ENCODE measurements around the gene CAD. TPM values are rescaled to one million over a fixed set of nuclear protein-coding genes. Genes with fewer than 3 reads are reported as not detected.

Gene CAD
- total and polyA plus RNA-seq, 2 donors (not counting 1 experiment from before 2014, with no cell fraction given) = 35.6 to 48.5 TPM

DNA sequence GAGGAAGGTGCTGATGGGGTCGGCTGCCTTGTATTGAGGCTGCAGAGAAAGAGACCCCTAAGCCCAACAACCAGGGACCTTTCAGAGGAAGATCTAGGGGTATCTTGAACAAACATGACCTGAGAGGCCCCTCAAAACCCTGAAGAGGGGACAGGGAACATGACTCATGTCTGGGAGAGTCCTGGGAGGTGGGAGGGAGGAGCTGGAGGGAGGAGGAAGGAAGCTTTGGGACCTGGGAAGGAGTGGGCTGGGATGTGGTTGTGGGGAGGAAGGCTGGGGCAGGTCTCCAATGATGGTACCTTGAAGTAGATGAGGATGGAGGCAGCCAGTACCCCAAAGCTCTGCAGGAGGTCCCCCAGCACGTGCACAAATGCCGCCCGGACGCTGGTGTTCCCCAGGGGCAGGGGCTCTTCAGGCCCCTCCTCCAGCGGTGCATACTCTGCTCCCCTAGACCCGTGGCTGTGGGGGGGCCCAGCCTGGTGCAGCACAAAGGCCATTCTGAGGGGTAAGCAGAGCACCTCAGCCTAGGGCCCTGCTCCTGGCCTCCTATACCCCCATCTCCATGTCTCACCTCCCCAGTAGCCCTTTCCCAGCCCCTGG is 39.8 kb downstream of the CAD start:
- H3K4me1 ChIP-seq (ENCODE audit: control insufficient read depth in 2 of 2, insufficient read depth in 2 of 2, low read length in 2 of 2) = peaks cover 6% of the 10 kb centered on the region in 2 donors
- H3K27me3 ChIP-seq (replicated peaks in 1 of 4; ENCODE audit: control extremely low read depth in 1 of 4, control insufficient read depth in 3 of 4, insufficient read depth in 4 of 4, low read length in 3 of 4) = peaks cover 0 to 72% (median 24%) of the 10 kb centered on the region in 4 experiments
- intact Hi-C loops (cut with micrococcal nuclease) = no loop called here
- no peaks in the 10 kb centered on the region for H3K79me2 ChIP-seq (ENCODE audit: control insufficient read depth, insufficient read depth, low read length)
- no peaks in the 10 kb centered on the region for H4K20me1 ChIP-seq (ENCODE audit: control insufficient read depth, insufficient read depth, low read length, poor library complexity, severe bottlenecking)
- Mint-ChIP-seq H3K27ac (no peak overlapping the region), H3K9me3 (ENCODE audit: insufficient read depth) (no peaks in the 10 kb centered on the region), H3K27me3 (peaks cover 69% of the 10 kb centered on the region), H3K4me3 (no peak overlapping the region), H3K4me1 (peaks cover 10% of the 10 kb centered on the region)
- H3K4me3 ChIP-seq (ENCODE audit: control extremely low read depth in 1 of 5, extremely low read depth in 1 of 5, insufficient read depth in 1 of 5, low read depth in 2 of 5, low read length in 4 of 5) = no peak overlapping the region
- H3K36me3 ChIP-seq (replicated peaks in 1 of 2; ENCODE audit: control extremely low read depth in 1 of 2, control insufficient read depth in 1 of 2, extremely low read depth in 1 of 2, insufficient read depth in 2 of 2, low read length in 1 of 2) = no peaks in the 10 kb centered on the region
- H3K4me2 ChIP-seq (replicated peaks; ENCODE audit: low read depth, low read length, poor library complexity, severe bottlenecking) = no peak overlapping the region
- H3K9me3 ChIP-seq (ENCODE audit: control extremely low read depth in 1 of 3, control insufficient read depth in 2 of 3, insufficient read depth in 1 of 3, low read length in 2 of 3) = peaks cover 0 to 8% (median 0%) of the 10 kb centered on the region in 3 donors
- ATAC-seq (ENCODE audit: low read depth) (no peak), DNase-seq (no peak)
- no peak for TF ChIP-seq EZH2 (IDR thresholded peaks at IDR 0.05; ENCODE audit: borderline replicate concordance, insufficient read depth, low read depth, low read length, poor library complexity, severe bottlenecking)
- TF ChIP-seq, protein P1, sequence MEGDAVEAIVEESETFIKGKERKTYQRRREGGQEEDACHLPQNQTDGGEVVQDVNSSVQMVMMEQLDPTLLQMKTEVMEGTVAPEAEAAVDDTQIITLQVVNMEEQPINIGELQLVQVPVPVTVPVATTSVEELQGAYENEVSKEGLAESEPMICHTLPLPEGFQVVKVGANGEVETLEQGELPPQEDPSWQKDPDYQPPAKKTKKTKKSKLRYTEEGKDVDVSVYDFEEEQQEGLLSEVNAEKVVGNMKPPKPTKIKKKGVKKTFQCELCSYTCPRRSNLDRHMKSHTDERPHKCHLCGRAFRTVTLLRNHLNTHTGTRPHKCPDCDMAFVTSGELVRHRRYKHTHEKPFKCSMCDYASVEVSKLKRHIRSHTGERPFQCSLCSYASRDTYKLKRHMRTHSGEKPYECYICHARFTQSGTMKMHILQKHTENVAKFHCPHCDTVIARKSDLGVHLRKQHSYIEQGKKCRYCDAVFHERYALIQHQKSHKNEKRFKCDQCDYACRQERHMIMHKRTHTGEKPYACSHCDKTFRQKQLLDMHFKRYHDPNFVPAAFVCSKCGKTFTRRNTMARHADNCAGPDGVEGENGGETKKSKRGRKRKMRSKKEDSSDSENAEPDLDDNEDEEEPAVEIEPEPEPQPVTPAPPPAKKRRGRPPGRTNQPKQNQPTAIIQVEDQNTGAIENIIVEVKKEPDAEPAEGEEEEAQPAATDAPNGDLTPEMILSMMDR (IDR thresholded peaks at IDR 0.05) = no peak
- 69% methylated on average over 6 of the region's 7 CpGs for WGBS (ENCODE audit: insufficient coverage)
- no peak overlapping the region for H3K27ac ChIP-seq (ENCODE audit: low read length in 2 of 2)
- H3K9ac ChIP-seq (ENCODE audit: low read length) = no peak overlapping the region
- ChIA-PET POLR2A (no interaction called here), CTCF (no interaction called here)
- H2AFZ ChIP-seq (ENCODE audit: insufficient read depth, low read depth, low read length, poor library complexity, severe bottlenecking) = no peak overlapping the region

DNA sequence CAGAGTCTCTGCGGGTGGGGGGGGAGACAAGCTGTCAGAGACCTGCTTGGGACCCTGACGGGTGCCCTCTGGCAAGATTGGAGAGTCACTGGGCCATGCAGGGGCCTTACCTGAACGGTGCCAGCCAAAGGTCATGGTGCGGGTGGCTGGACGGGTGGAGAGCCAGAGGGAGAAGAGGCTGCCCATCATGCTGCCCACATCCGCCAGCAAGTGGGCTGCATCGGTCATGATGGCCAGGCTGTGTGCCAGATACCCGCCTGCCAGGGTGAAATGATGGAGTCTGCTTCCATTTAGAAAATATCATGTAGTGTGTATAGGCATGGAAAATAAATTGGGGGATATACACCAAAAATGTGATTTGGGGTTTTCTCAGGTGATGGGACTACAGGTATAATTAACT is 40.9 kb downstream of the CAD start:
- H3K4me3 Mint-ChIP-seq = no peak overlapping the region
- Histone ChIP-seq H3K9ac (ENCODE audit: low read length) (no peak overlapping the region), H3K27ac (ENCODE audit: low read length in 2 of 2) (no peak overlapping the region), H3K27me3 (replicated peaks in 1 of 4; ENCODE audit: control extremely low read depth in 1 of 4, control insufficient read depth in 3 of 4, insufficient read depth in 4 of 4, low read length in 3 of 4) (peaks cover 0 to 78% (median 24%) of the 10 kb centered on the region in 4 experiments), H3K4me1 (ENCODE audit: control insufficient read depth in 2 of 2, insufficient read depth in 2 of 2, low read length in 2 of 2) (peaks cover 11 to 15% of the 10 kb centered on the region in 2 donors), H3K9me3 (ENCODE audit: control extremely low read depth in 1 of 3, control insufficient read depth in 2 of 3, insufficient read depth in 1 of 3, low read length in 2 of 3) (peaks cover 0 to 8% (median 0%) of the 10 kb centered on the region in 3 donors), H3K4me3 (ENCODE audit: control extremely low read depth in 1 of 5, extremely low read depth in 1 of 5, insufficient read depth in 1 of 5, low read depth in 2 of 5, low read length in 4 of 5) (no peak overlapping the region), H3K36me3 (replicated peaks in 1 of 2; ENCODE audit: control extremely low read depth in 1 of 2, control insufficient read depth in 1 of 2, extremely low read depth in 1 of 2, insufficient read depth in 2 of 2, low read length in 1 of 2) (no peaks in the 10 kb centered on the region), H4K20me1 (ENCODE audit: control insufficient read depth, insufficient read depth, low read length, poor library complexity, severe bottlenecking) (no peaks in the 10 kb centered on the region), H2AFZ (ENCODE audit: insufficient read depth, low read depth, low read length, poor library complexity, severe bottlenecking) (no peak overlapping the region), H3K4me2 (replicated peaks; ENCODE audit: low read depth, low read length, poor library complexity, severe bottlenecking) (no peak overlapping the region), H3K79me2 (ENCODE audit: control insufficient read depth, insufficient read depth, low read length) (no peaks in the 10 kb centered on the region)
- DNase-seq (no peak), ATAC-seq (ENCODE audit: low read depth) (no peak)
- POLR2A ChIA-PET = no interaction called here
- TF ChIP-seq EZH2 (IDR thresholded peaks at IDR 0.05; ENCODE audit: borderline replicate concordance, insufficient read depth, low read depth, low read length, poor library complexity, severe bottlenecking) = no peak
- TF ChIP-seq, protein P1 (IDR thresholded peaks at IDR 0.05) = no peak
- CTCF ChIA-PET = no interaction called here
- 90% methylated on average over 8 of the region's 8 CpGs for WGBS (ENCODE audit: insufficient coverage)
- H3K27ac Mint-ChIP-seq = no peak overlapping the region
- intact Hi-C loops (cut with micrococcal nuclease) = no loop called here
- H3K9me3 Mint-ChIP-seq (ENCODE audit: insufficient read depth) = no peaks in the 10 kb centered on the region
- peaks cover 12% of the 10 kb centered on the region for H3K4me1 Mint-ChIP-seq
- peaks cover 65% of the 10 kb centered on the region for H3K27me3 Mint-ChIP-seq

Data from B cell (primary cell).